Neural progenitor cell (in vitro differentiated cells): Measurements from ENCODE around the gene ACKR2.

ENCODE experiments used
- EZH2 ChIP-seq: fragments of 200-600 bp; sonication (generic); IDR thresholded peaks from 2 replicates; pipeline ENCODE4 v1.6.1; 2017; ENCODE audit warnings: antibody characterized with exemption, mild to moderate bottlenecking, moderate library complexity
- EZH2phosphoT487 ChIP-seq: fragments of 200-600 bp; sonication (generic); IDR thresholded peaks from 2 replicates; pipeline ENCODE4 v1.6.1; 2017; ENCODE audit warnings: antibody characterized with exemption
- TF ChIP-seq, protein P1 (sequence below): fragments of 200-600 bp; sonication (generic); IDR thresholded peaks from 2 replicates; pipeline ENCODE4 v1.5.1; 2017; ENCODE audit warnings: antibody characterized with exemption, mild to moderate bottlenecking

- TF ChIP-seq, protein P1, sequence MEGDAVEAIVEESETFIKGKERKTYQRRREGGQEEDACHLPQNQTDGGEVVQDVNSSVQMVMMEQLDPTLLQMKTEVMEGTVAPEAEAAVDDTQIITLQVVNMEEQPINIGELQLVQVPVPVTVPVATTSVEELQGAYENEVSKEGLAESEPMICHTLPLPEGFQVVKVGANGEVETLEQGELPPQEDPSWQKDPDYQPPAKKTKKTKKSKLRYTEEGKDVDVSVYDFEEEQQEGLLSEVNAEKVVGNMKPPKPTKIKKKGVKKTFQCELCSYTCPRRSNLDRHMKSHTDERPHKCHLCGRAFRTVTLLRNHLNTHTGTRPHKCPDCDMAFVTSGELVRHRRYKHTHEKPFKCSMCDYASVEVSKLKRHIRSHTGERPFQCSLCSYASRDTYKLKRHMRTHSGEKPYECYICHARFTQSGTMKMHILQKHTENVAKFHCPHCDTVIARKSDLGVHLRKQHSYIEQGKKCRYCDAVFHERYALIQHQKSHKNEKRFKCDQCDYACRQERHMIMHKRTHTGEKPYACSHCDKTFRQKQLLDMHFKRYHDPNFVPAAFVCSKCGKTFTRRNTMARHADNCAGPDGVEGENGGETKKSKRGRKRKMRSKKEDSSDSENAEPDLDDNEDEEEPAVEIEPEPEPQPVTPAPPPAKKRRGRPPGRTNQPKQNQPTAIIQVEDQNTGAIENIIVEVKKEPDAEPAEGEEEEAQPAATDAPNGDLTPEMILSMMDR: no peak
- no peak for TF ChIP-seq EZH2
- no peak for TF ChIP-seq EZH2phosphoT487
Measured at GRCh38 chr3:42871592-42872196, 62.4 kb downstream of the ACKR2 start.
